ENCODE measurements around the gene DHRS1. TPM values are rescaled to one million over a fixed set of nuclear protein-coding genes. Genes with fewer than 3 reads are reported as not detected.

Gene DHRS1
- total and polyA plus RNA-seq, 4 donors: 21.2 to 33.2 (median 28.5) TPM

GRCh38 chr14:24338843-24339242 is 39.3 kb upstream of the DHRS1 start:
- ATAC-seq (ENCODE audit: low FRiP score): no peak
- 88 to 91% methylated on average over 14 of the region's 14 CpGs for WGBS, 2 donors

GRCh38 chr14:24337824-24338175 is 38.2 kb upstream of the DHRS1 start:
- intact Hi-C loops (cut with DNase I): no loop called here
- H3K4me3 ChIP-seq (ENCODE audit: low read length in 2 of 2): no peak overlapping the region
- H3K36me3 ChIP-seq (ENCODE audit: control insufficient read depth in 1 of 2, insufficient read depth in 2 of 2, low read length in 1 of 2): no peaks in the 10 kb centered on the region
- H3K27ac ChIP-seq (ENCODE audit: low read depth in 1 of 2, low read length in 2 of 2): no peak overlapping the region
- H3K4me1 ChIP-seq (ENCODE audit: control insufficient read depth in 1 of 2, insufficient read depth in 2 of 2, low read length in 2 of 2): no peaks in the 10 kb centered on the region
- ATAC-seq (ENCODE audit: low FRiP score) (no peak), DNase-seq (no peak)
- no peaks in the 10 kb centered on the region for H3K9me3 ChIP-seq (ENCODE audit: control insufficient read depth, low read length)
- no peaks in the 10 kb centered on the region for H3K27me3 ChIP-seq (ENCODE audit: control insufficient read depth in 1 of 2, insufficient read depth in 2 of 2, low read length in 1 of 2)
- 91 to 94% methylated on average over 8 of the region's 8 CpGs for WGBS, 2 donors

More at GRCh38 chr14:24338843-24339242, 39.3 kb upstream of the DHRS1 start:
- Histone ChIP-seq H3K4me3 (ENCODE audit: low read length in 2 of 2) (no peak overlapping the region), H3K36me3 (ENCODE audit: control insufficient read depth in 1 of 2, insufficient read depth in 2 of 2, low read length in 1 of 2) (no peaks in the 10 kb centered on the region), H3K9me3 (ENCODE audit: control insufficient read depth, low read length) (no peaks in the 10 kb centered on the region), H3K4me1 (ENCODE audit: control insufficient read depth in 1 of 2, insufficient read depth in 2 of 2, low read length in 2 of 2) (no peaks in the 10 kb centered on the region), H3K27ac (ENCODE audit: low read depth in 1 of 2, low read length in 2 of 2) (no peak overlapping the region), H3K27me3 (ENCODE audit: control insufficient read depth in 1 of 2, insufficient read depth in 2 of 2, low read length in 1 of 2) (no peaks in the 10 kb centered on the region)
- intact Hi-C loops (cut with DNase I): no loop called here
- no peak for DNase-seq

- intact Hi-C loops (cut with DNase I): no loop called here
- no peak overlapping the region for H3K4me3 ChIP-seq (ENCODE audit: low read length in 2 of 2)
- no peaks in the 10 kb centered on the region for H3K4me1 ChIP-seq (ENCODE audit: control insufficient read depth in 1 of 2, insufficient read depth in 2 of 2, low read length in 2 of 2)
- no peaks in the 10 kb centered on the region for H3K27me3 ChIP-seq (ENCODE audit: control insufficient read depth in 1 of 2, insufficient read depth in 2 of 2, low read length in 1 of 2)
- H3K27ac ChIP-seq (ENCODE audit: low read depth in 1 of 2, low read length in 2 of 2): no peak overlapping the region
- 89 to 95% methylated on average over 7 of the region's 7 CpGs for WGBS, 2 donors
- DNase-seq: no peak
- H3K36me3 ChIP-seq (ENCODE audit: control insufficient read depth in 1 of 2, insufficient read depth in 2 of 2, low read length in 1 of 2): no peaks in the 10 kb centered on the region
- no peaks in the 10 kb centered on the region for H3K9me3 ChIP-seq (ENCODE audit: control insufficient read depth, low read length)
- no peak for ATAC-seq (ENCODE audit: low FRiP score)
Measured at GRCh38 chr14:24337144-24337823, 37.7 kb upstream of the DHRS1 start.

- DNase-seq (peak in 1 of 2 donors; percentile 61), ATAC-seq (ENCODE audit: low FRiP score) (no peak)
- intact Hi-C loops (cut with DNase I): no loop called here
- H3K36me3 ChIP-seq (ENCODE audit: control insufficient read depth in 1 of 2, insufficient read depth in 2 of 2, low read length in 1 of 2): no peaks in the 10 kb centered on the region
- H3K27me3 ChIP-seq (ENCODE audit: control insufficient read depth in 1 of 2, insufficient read depth in 2 of 2, low read length in 1 of 2): no peaks in the 10 kb centered on the region
- H3K27ac ChIP-seq (ENCODE audit: low read depth in 1 of 2, low read length in 2 of 2): no peak overlapping the region
- H3K4me3 ChIP-seq (ENCODE audit: low read length in 2 of 2): no peak overlapping the region
- no peaks in the 10 kb centered on the region for H3K4me1 ChIP-seq (ENCODE audit: control insufficient read depth in 1 of 2, insufficient read depth in 2 of 2, low read length in 2 of 2)
- H3K9me3 ChIP-seq (ENCODE audit: control insufficient read depth, low read length): no peaks in the 10 kb centered on the region
- 82 to 90% methylated on average over 12 of the region's 12 CpGs for WGBS, 2 donors
Measured at GRCh38 chr14:24335461-24336171, 36.0 kb upstream of the DHRS1 start.

GRCh38 chr14:24334431-24335291 is 35.1 kb upstream of the DHRS1 start, which contains the start of gene ADCY4:
Gene ADCY4 (minus strand): TSS chr14:24335071. CDS start chr14:24334652, 419 bp downstream.
- 6 to 8% methylated on average over 52 to 65 of the region's 65 CpGs for WGBS, 2 donors
- no peaks in the 10 kb centered on the region for H3K27me3 ChIP-seq (ENCODE audit: control insufficient read depth in 1 of 2, insufficient read depth in 2 of 2, low read length in 1 of 2)

GRCh38 chr14:24332268-24332993 is 32.9 kb upstream of the DHRS1 start:
- H3K4me3 ChIP-seq (ENCODE audit: low read length in 2 of 2): no peak overlapping the region
- peak; percentile 82 to 84 for DNase-seq
- intact Hi-C loops (cut with DNase I): loop anchor here (2.0 kb wide), 1 partner anchor 104 kb away; no protein-coding TSS in a partner anchor
- ATAC-seq (ENCODE audit: low FRiP score): peak; percentile 73
- no peaks in the 10 kb centered on the region for H3K4me1 ChIP-seq (ENCODE audit: control insufficient read depth in 1 of 2, insufficient read depth in 2 of 2, low read length in 2 of 2)
- H3K36me3 ChIP-seq (ENCODE audit: control insufficient read depth in 1 of 2, insufficient read depth in 2 of 2, low read length in 1 of 2): no peaks in the 10 kb centered on the region
- WGBS, 2 donors: 6 to 10% methylated on average over 54 to 56 of the region's 56 CpGs
- no peaks in the 10 kb centered on the region for H3K9me3 ChIP-seq (ENCODE audit: control insufficient read depth, low read length)
- no peaks in the 10 kb centered on the region for H3K27me3 ChIP-seq (ENCODE audit: control insufficient read depth in 1 of 2, insufficient read depth in 2 of 2, low read length in 1 of 2)
- no peak overlapping the region for H3K27ac ChIP-seq (ENCODE audit: low read depth in 1 of 2, low read length in 2 of 2)

More at GRCh38 chr14:24334431-24335291, 35.1 kb upstream of the DHRS1 start, which contains the start of gene ADCY4:
- Histone ChIP-seq H3K4me3 (ENCODE audit: low read length in 2 of 2) (no peak within 1 kb of the TSS), H3K36me3 (ENCODE audit: control insufficient read depth in 1 of 2, insufficient read depth in 2 of 2, low read length in 1 of 2) (no peaks in the 10 kb centered on the region), H3K4me1 (ENCODE audit: control insufficient read depth in 1 of 2, insufficient read depth in 2 of 2, low read length in 2 of 2) (no peaks in the 10 kb centered on the region), H3K27ac (ENCODE audit: low read depth in 1 of 2, low read length in 2 of 2) (no peak within 1 kb of the TSS), H3K9me3 (ENCODE audit: control insufficient read depth, low read length) (no peaks in the 10 kb centered on the region)
- ATAC-seq (ENCODE audit: low FRiP score) (peak; percentile 5), DNase-seq (peak in 1 of 2 donors; percentile 80)
- intact Hi-C loops (cut with DNase I): no loop called here

GRCh38 chr14:24331731-24332267 is 32.2 kb upstream of the DHRS1 start:
- ATAC-seq (ENCODE audit: low FRiP score): no peak
- H3K9me3 ChIP-seq (ENCODE audit: control insufficient read depth, low read length): no peaks in the 10 kb centered on the region
- H3K4me3 ChIP-seq (ENCODE audit: low read length in 2 of 2): no peak overlapping the region
- no peaks in the 10 kb centered on the region for H3K4me1 ChIP-seq (ENCODE audit: control insufficient read depth in 1 of 2, insufficient read depth in 2 of 2, low read length in 2 of 2)
- H3K27me3 ChIP-seq (ENCODE audit: control insufficient read depth in 1 of 2, insufficient read depth in 2 of 2, low read length in 1 of 2): no peaks in the 10 kb centered on the region
- DNase-seq: peak in 1 of 2 donors; percentile 73
- intact Hi-C loops (cut with DNase I): loop anchor here (2.0 kb wide), 1 partner anchor 105 kb away; no protein-coding TSS in a partner anchor
- H3K27ac ChIP-seq (ENCODE audit: low read depth in 1 of 2, low read length in 2 of 2): no peak overlapping the region
- no peaks in the 10 kb centered on the region for H3K36me3 ChIP-seq (ENCODE audit: control insufficient read depth in 1 of 2, insufficient read depth in 2 of 2, low read length in 1 of 2)
- 56 to 57% methylated on average over 26 of the region's 26 CpGs for WGBS, 2 donors

All from aorta (tissue), 5 donors.